NCI-H2196 treated with DMSO at 0.1 percent for 48 hours (cell line): ENCODE measurements around the gene BCAR3.
A peak's percentile ranks its signal among the peaks of the same experiment; 100 is the strongest.
"Not testable (repeated sequence)": the region's sequence is repeated elsewhere in the genome, so short reads cannot be mapped to it uniquely, and the experiment has no call there.

Source experiments
- DNase-seq: peaks from one replicate; lab custom pipeline; 2025; ENCODE audit not compliant: unreplicated experiment; lab: John Stamatoyannopoulos, UW

The BCAR3 gene

GRCh38 chr1:93707956-93708355, 26.3 kb upstream of the BCAR3 start:
- no peak for DNase-seq

GRCh38 chr1:93705892-93706500, 24.4 kb upstream of the BCAR3 start:
- DNase-seq = no peak

GRCh38 chr1:93704052-93704451, 22.4 kb upstream of the BCAR3 start:
- no peak for DNase-seq

GRCh38 chr1:93703643-93704042, 22.0 kb upstream of the BCAR3 start:
- no peak for DNase-seq

- peak; percentile 55 for DNase-seq
Observed at GRCh38 chr1:93702828-93703183, 21.2 kb upstream of the BCAR3 start.

GRCh38 chr1:93702111-93702827, 20.6 kb upstream of the BCAR3 start:
- peak; percentile 59 for DNase-seq

GRCh38 chr1:93701629-93702028, 20.0 kb upstream of the BCAR3 start:
- no peak for DNase-seq

GRCh38 chr1:93700532-93701469, 19.2 kb upstream of the BCAR3 start:
- no peak for DNase-seq

- no peak for DNase-seq
Observed at GRCh38 chr1:93699503-93700168, 18.0 kb upstream of the BCAR3 start.

GRCh38 chr1:93699049-93699384, 17.4 kb upstream of the BCAR3 start:
- DNase-seq = no peak

- DNase-seq = no peak
Observed at GRCh38 chr1:93698329-93699048, 16.9 kb upstream of the BCAR3 start.

GRCh38 chr1:93697566-93697965, 15.9 kb upstream of the BCAR3 start:
- DNase-seq = not testable (repeated sequence)

GRCh38 chr1:93695411-93696005, 13.9 kb upstream of the BCAR3 start:
- no peak for DNase-seq

GRCh38 chr1:93694819-93695218, 13.2 kb upstream of the BCAR3 start:
- DNase-seq = no peak

- DNase-seq = no peak
Observed at GRCh38 chr1:93694039-93694438, 12.4 kb upstream of the BCAR3 start.

- no peak for DNase-seq
Observed at GRCh38 chr1:93692983-93693591, 11.4 kb upstream of the BCAR3 start.

- DNase-seq = no peak
Observed at GRCh38 chr1:93692451-93692861, 10.8 kb upstream of the BCAR3 start.

GRCh38 chr1:93692026-93692425, 10.4 kb upstream of the BCAR3 start:
- no peak for DNase-seq

GRCh38 chr1:93690921-93691789, 9.5 kb upstream of the BCAR3 start:
- no peak for DNase-seq
